ENCODE results near the gene ENOX1. TPM values are rescaled to one million over a fixed set of nuclear protein-coding genes. Genes with fewer than 3 reads are reported as not detected.
"Not testable (repeated sequence)": the region's sequence is repeated elsewhere in the genome, so short reads cannot be mapped to it uniquely, and the experiment has no call there.

ENOX1 gene
- 0.71 and 1.5 TPM in 2 replicates for total RNA-seq

- Histone ChIP-seq H3K4me3 (ENCODE audit: low read depth, low read length) (peak within 1 kb of the TSS; percentile 60), H3K27me3 (ENCODE audit: control insufficient read depth, insufficient read depth, low read length) (no peaks in the 10 kb centered on the region), H3K36me3 (ENCODE audit: control insufficient read depth, insufficient read depth, low read length) (no peaks in the 10 kb centered on the region)
- no peak for DNase-seq (ENCODE audit: low read depth)
- TF ChIP-seq CTCF (IDR thresholded peaks at IDR 0.05; ENCODE audit: insufficient read depth, low read length, poor library complexity, severe bottlenecking), result peak; percentile 10
Observed at GRCh38 chr13:43786766-43787517, at the start of gene ENOX1. ENOX1 (minus strand) TSS chr13:43786972.

GRCh38 chr13:43835701-43836100 is 48.9 kb upstream of the ENOX1 start:
- no peak for TF ChIP-seq CTCF (IDR thresholded peaks at IDR 0.05; ENCODE audit: insufficient read depth, low read length, poor library complexity, severe bottlenecking)
- Histone ChIP-seq H3K27me3 (ENCODE audit: control insufficient read depth, insufficient read depth, low read length) (no peaks in the 10 kb centered on the region), H3K36me3 (ENCODE audit: control insufficient read depth, insufficient read depth, low read length) (no peaks in the 10 kb centered on the region), H3K4me3 (ENCODE audit: low read depth, low read length) (no peak overlapping the region)
- no peak for DNase-seq (ENCODE audit: low read depth)

GRCh38 chr13:43831088-43831487 is 44.3 kb upstream of the ENOX1 start:
- H3K27me3 ChIP-seq (ENCODE audit: control insufficient read depth, insufficient read depth, low read length), result no peaks in the 10 kb centered on the region
- H3K36me3 ChIP-seq (ENCODE audit: control insufficient read depth, insufficient read depth, low read length), result no peaks in the 10 kb centered on the region
- no peak for DNase-seq (ENCODE audit: low read depth)
- H3K4me3 ChIP-seq (ENCODE audit: low read depth, low read length), result no peak overlapping the region
- TF ChIP-seq CTCF (IDR thresholded peaks at IDR 0.05; ENCODE audit: insufficient read depth, low read length, poor library complexity, severe bottlenecking), result no peak

GRCh38 chr13:43830497-43830881 is 43.7 kb upstream of the ENOX1 start:
- TF ChIP-seq CTCF (IDR thresholded peaks at IDR 0.05; ENCODE audit: insufficient read depth, low read length, poor library complexity, severe bottlenecking), result no peak
- no peak for DNase-seq (ENCODE audit: low read depth)
- Histone ChIP-seq H3K4me3 (ENCODE audit: low read depth, low read length) (no peak overlapping the region), H3K36me3 (ENCODE audit: control insufficient read depth, insufficient read depth, low read length) (no peaks in the 10 kb centered on the region), H3K27me3 (ENCODE audit: control insufficient read depth, insufficient read depth, low read length) (no peaks in the 10 kb centered on the region)

- DNase-seq (ENCODE audit: low read depth), result not testable (repeated sequence)
Observed at GRCh38 chr13:43824656-43825055, 37.9 kb upstream of the ENOX1 start.

GRCh38 chr13:43822969-43823368 is 36.2 kb upstream of the ENOX1 start:
- TF ChIP-seq CTCF (IDR thresholded peaks at IDR 0.05; ENCODE audit: insufficient read depth, low read length, poor library complexity, severe bottlenecking), result no peak
- Histone ChIP-seq H3K4me3 (ENCODE audit: low read depth, low read length) (no peak overlapping the region), H3K36me3 (ENCODE audit: control insufficient read depth, insufficient read depth, low read length) (no peaks in the 10 kb centered on the region), H3K27me3 (ENCODE audit: control insufficient read depth, insufficient read depth, low read length) (no peaks in the 10 kb centered on the region)
- DNase-seq (ENCODE audit: low read depth), result no peak

More at GRCh38 chr13:43824656-43825055, 37.9 kb upstream of the ENOX1 start:
- not testable (repeated sequence) for H3K4me3 ChIP-seq (ENCODE audit: low read depth, low read length); H3K36me3 ChIP-seq (ENCODE audit: control insufficient read depth, insufficient read depth, low read length); H3K27me3 ChIP-seq (ENCODE audit: control insufficient read depth, insufficient read depth, low read length)

Measured in kidney epithelial cell (primary cell).